HepG2 (cell line): Measurements from ENCODE around the gene TRAIP. TPM values are rescaled to one million over a fixed set of nuclear protein-coding genes. Genes with fewer than 3 reads are reported as not detected.

Source experiments
- ATAC-seq: fragments of 200-7000 bp; cut with Tn5 transposase; 3 replicates; pipeline ENCODE4 v1.9.1; 2020; ENCODE audit warnings: mild to moderate bottlenecking, moderate library complexity
- BruUV-seq: library from RNA; stranded (reverse); fragments of 400-500 nt; replicated peaks from 2 replicates; lab custom pipeline; 2021; lab: Mats Ljungman, UMichigan
- CTCF ChIA-PET: fragments of 300-600 bp; formaldehyde crosslinking; extraction: SDS; loops from one replicate; lab custom pipeline; 2021; ENCODE audit warnings: low total read pairs, inconsistent platforms, low intra/inter-chr PET ratio; lab: Yijun Ruan, JAX
- POLR2A ChIA-PET: fragments of 350-600 bp; sonication (Branson Sonifier 250); formaldehyde crosslinking; loops from one replicate; lab custom pipeline; 2020; ENCODE audit warnings: antibody characterized with exemption, inconsistent platforms; lab: Yijun Ruan, JAX
- DNase-seq: peaks from one replicate; pipeline ENCODE4 v3.0.0-alpha.2; 2015; ENCODE audit warnings: low spot score
- FAIRE-seq: peaks from 3 replicates; lab custom pipeline; 2011; peaks lifted over from hg19 to GRCh38; lab: Jason Lieb, UNC
- H2AFZ ChIP-seq: one replicate; pipeline ENCODE4 v1.6.1; 2011; ENCODE audit warnings: low read length, inconsistent platforms
- H3K27ac ChIP-seq: fragments of 300-600 bp; 3 replicates; pipeline ENCODE4 v1.8.0; 2011; ENCODE audit warnings: mixed run types, mild to moderate bottlenecking, mixed read lengths, low read length, inconsistent platforms; ENCODE audit not compliant: insufficient read depth; ENCODE audit errors: extremely low read length
- H3K27me3 ChIP-seq, 2 experiments: fragments of 200-600 bp in 1 of 2; 2 replicates in 1 of 2; 3 replicates in 1 of 2; pipeline versions ENCODE4 v1.6.0 to v1.8.0; 2011; ENCODE audit warnings: low read length in 2 of 2, mild to moderate bottlenecking in 2 of 2, moderate library complexity in 2 of 2, inconsistent platforms in 1 of 2; ENCODE audit not compliant: insufficient read depth in 2 of 2, control insufficient read depth in 1 of 2
- H3K36me3 ChIP-seq, 2 experiments: fragments of 200-600 bp in 1 of 2; replicated peaks in 1 of 2; 2 replicates in 1 of 2; 3 replicates in 1 of 2; pipeline versions ENCODE4 v1.5.1 to v1.8.0; 2011; ENCODE audit warnings: low read length in 2 of 2, inconsistent platforms in 1 of 2; ENCODE audit not compliant: insufficient read depth in 2 of 2, control insufficient read depth in 1 of 2
- H3K4me1 ChIP-seq: 2 replicates; pipeline ENCODE4 v1.5.1; 2012; ENCODE audit warnings: low read length, inconsistent platforms; ENCODE audit not compliant: insufficient read depth
- H3K4me2 ChIP-seq: 2 replicates; pipeline ENCODE4 v1.6.0; 2011; ENCODE audit warnings: low read depth, low read length, inconsistent platforms
- H3K4me3 ChIP-seq, 3 experiments: fragments of 200-600 bp in 1 of 3; sonication (generic), shearing (Covaris generic) in 1 of 3; replicated peaks in 1 of 3; 2 replicates each; pipeline ENCODE4 v1.5.1; 2011 to 2016; ENCODE audit warnings: low read length in 3 of 3, inconsistent platforms in 2 of 3, low read depth in 2 of 3, mild to moderate bottlenecking in 2 of 3, control low read depth in 1 of 3, mixed read lengths in 1 of 3; ENCODE audit not compliant: insufficient read depth in 1 of 3
- H3K79me2 ChIP-seq: one replicate; pipeline ENCODE4 v1.6.1; 2011; ENCODE audit warnings: low read length, inconsistent platforms; ENCODE audit not compliant: insufficient read depth
- H3K9ac ChIP-seq: 2 replicates; pipeline ENCODE4 v1.6.0; 2011; ENCODE audit warnings: mild to moderate bottlenecking, low read depth, low read length, inconsistent platforms; ENCODE audit not compliant: insufficient read depth
- H3K9me3 ChIP-seq: 2 replicates; pipeline ENCODE4 v1.5.1; 2012; ENCODE audit warnings: mild to moderate bottlenecking, low read length
- H4K20me1 ChIP-seq: 2 replicates; pipeline ENCODE4 v1.6.0; 2011; ENCODE audit warnings: inconsistent platforms, mild to moderate bottlenecking, low read length, moderate library complexity; ENCODE audit not compliant: insufficient read depth
- ATAD3A ChIP-seq: sonication (generic); formaldehyde crosslinking; IDR thresholded peaks from 2 replicates; pipeline ENCODE4 v1.4.0; 2020; ENCODE audit warnings: missing genetic modification reagents
- CENPX ChIP-seq: sonication (generic); formaldehyde crosslinking; IDR thresholded peaks from 2 replicates; pipeline ENCODE4 v1.9.0; 2021; ENCODE audit warnings: mild to moderate bottlenecking, missing genetic modification reagents, moderate library complexity
- FOXJ3 ChIP-seq: sonication (generic); formaldehyde crosslinking; IDR thresholded peaks from 2 replicates; pipeline ENCODE4 v1.4.0; 2020; ENCODE audit warnings: missing genetic modification reagents, mild to moderate bottlenecking, borderline replicate concordance
- HNF4A ChIP-seq: sonication (generic); formaldehyde crosslinking; IDR thresholded peaks from 2 replicates; pipeline ENCODE4 v1.4.0; 2020; ENCODE audit warnings: missing genetic modification reagents
- NFYB ChIP-seq: sonication (generic); formaldehyde crosslinking; IDR thresholded peaks from 2 replicates; pipeline ENCODE4 v1.4.0; 2020; ENCODE audit warnings: missing genetic modification reagents
- NR2F1 ChIP-seq, 2 experiments: fragments of 450-650 bp in 1 of 2; formaldehyde crosslinking in 1 of 2; IDR thresholded peaks; 2 replicates each; pipeline versions ENCODE4 v1.5.0 to v1.6.1; 2016 to 2020; ENCODE audit warnings: mild to moderate bottlenecking in 1 of 2, missing compliant biosample characterization in 1 of 2, missing genetic modification reagents in 1 of 2, moderate library complexity in 1 of 2
- PRMT3 ChIP-seq: sonication (generic); formaldehyde crosslinking; IDR thresholded peaks from 2 replicates; pipeline ENCODE4 v1.8.1; 2022; ENCODE audit warnings: low read depth, mild to moderate bottlenecking, moderate library complexity, missing genetic modification reagents, borderline replicate concordance
- RARA ChIP-seq: IDR thresholded peaks from 2 replicates; pipeline ENCODE4 v1.6.1; 2016; ENCODE audit warnings: missing genetic modification reagents, missing compliant biosample characterization
- RXRB ChIP-seq: IDR thresholded peaks from 2 replicates; pipeline ENCODE4 v1.6.1; 2016; ENCODE audit warnings: borderline replicate concordance, missing genetic modification reagents, missing compliant biosample characterization
- SALL2 ChIP-seq: sonication (generic); formaldehyde crosslinking; IDR thresholded peaks from 2 replicates; pipeline ENCODE4 v1.8.1; 2023; ENCODE audit warnings: mild to moderate bottlenecking, missing genetic modification reagents, inconsistent platforms
- SRF ChIP-seq: IDR thresholded peaks from 2 replicates; pipeline ENCODE4 v1.6.1; 2011; ENCODE audit warnings: mild to moderate bottlenecking, low read depth, low read length, moderate library complexity
- THRA ChIP-seq: sonication (generic); formaldehyde crosslinking; IDR thresholded peaks from 2 replicates; pipeline ENCODE4 v1.4.0; 2020; ENCODE audit warnings: missing genetic modification reagents, borderline replicate concordance
- ZBTB20 ChIP-seq: sonication (generic); formaldehyde crosslinking; IDR thresholded peaks from 2 replicates; pipeline ENCODE4 v1.8.1; 2023; ENCODE audit warnings: missing genetic modification reagents, low read depth, mild to moderate bottlenecking, borderline replicate concordance
- ZNF451 ChIP-seq: sonication (generic); formaldehyde crosslinking; IDR thresholded peaks from 2 replicates; pipeline ENCODE4 v1.5.0; 2020; ENCODE audit warnings: mild to moderate bottlenecking, missing genetic modification reagents
- ZNF607 ChIP-seq: sonication (generic); formaldehyde crosslinking; IDR thresholded peaks from 2 replicates; pipeline ENCODE4 v1.5.1; 2020; ENCODE audit warnings: missing genetic modification reagents, mild to moderate bottlenecking, borderline replicate concordance
- ZSCAN20 ChIP-seq: sonication (generic); formaldehyde crosslinking; IDR thresholded peaks from 2 replicates; pipeline ENCODE4 v1.4.0; 2020; ENCODE audit warnings: missing genetic modification reagents, mild to moderate bottlenecking, borderline replicate concordance
- ZUFSP ChIP-seq: sonication (generic); formaldehyde crosslinking; IDR thresholded peaks from 2 replicates; pipeline ENCODE4 v1.9.0; 2021; ENCODE audit warnings: missing genetic modification reagents, mild to moderate bottlenecking, borderline replicate concordance
- WGBS: methylation state at CpG from one replicate; pipeline ENCODE4 v1.1.6; 2017; ENCODE audit warnings: low lambda C conversion rate; 5-methylcytosine and 5-hydroxymethylcytosine counted together
- in situ Hi-C: cut with HindIII; loops from 2 replicates; pipeline ENCODE4 v1.10.0; 2017; ENCODE audit warnings: low pct_unique_long_range_greater_than_20kb; ENCODE audit not compliant: extremely low pct_ligation_motif_present
- intact Hi-C: fragments of 100-400 bp; cut with micrococcal nuclease; formaldehyde crosslinking; loops from one replicate; pipeline ENCODE4 v1.10.0; 2022; ENCODE audit not compliant: unreplicated experiment
- polyA plus RNA-seq, 8 experiments: library from polyadenylated mRNA; depleted of rRNA in 3 of 8; stranded (reverse) in 7 of 8; unstranded in 1 of 8; fragments of >200 nt; fragmentation: Illumina TruSeq in 4 of 8; extraction: Trizol in 4 of 8; gene quantifications; 2 replicates each; pipeline versions ENCODE4 v1.2.1 to v1.2.3, GENCODE V29; 2011 to 2016; ENCODE audit warnings: low read depth in 4 of 8, missing spikeins in 1 of 8, mixed read lengths in 1 of 8; ENCODE audit not compliant: insufficient read depth in 1 of 8
- total RNA-seq, 5 experiments: library from RNA; depleted of rRNA; stranded (reverse); fragments of >200 nt; fragmentation: Illumina TruSeq; extraction: Trizol; gene quantifications; 2 replicates each; pipeline ENCODE4 v1.2.3, GENCODE V29; 2016; ENCODE audit warnings: low read depth in 1 of 5

The TRAIP gene
- total and polyA plus RNA-seq, 2 of the 13 experiments (the other 11 are each of a cell fraction or from before 2014, with no cell fraction given): 13.9 to 23.9 TPM

GRCh38 chr3:49794431-49794830, 61.9 kb downstream of the TRAIP start (continued):
- no peak for TF ChIP-seq CENPX
- no peak for TF ChIP-seq ATAD3A (CRISPR knock-in tag)
- no peak for TF ChIP-seq ZNF451 (CRISPR knock-in tag)
- TF ChIP-seq SRF: no peak
- TF ChIP-seq SALL2 (CRISPR knock-in tag): no peak

- DNase-seq (no peak), FAIRE-seq (no peak)
- CTCF ChIA-PET: no interaction called here
- no TSS peak for BruUV-seq
- H3K36me3 ChIP-seq: no peaks in the 10 kb centered on the region
- H4K20me1 ChIP-seq: no peaks in the 10 kb centered on the region
- no peak overlapping the region for H3K27ac ChIP-seq
- TF ChIP-seq THRA (CRISPR knock-in tag) (peak; percentile 77; the same call in 1 of the 2 replicates), FOXJ3 (CRISPR knock-in tag) (no peak), RARA (CRISPR knock-in tag) (peak; percentile 58), HNF4A (CRISPR knock-in tag) (peak; percentile 58), NR2F1 (CRISPR knock-in tag; IDR thresholded peaks at IDR 0.05) (peak in 1 of 2 experiments; percentile 29; a peak in 1 of 4 replicates), PRMT3 (CRISPR knock-in tag) (no peak), RXRB (CRISPR knock-in tag) (peak; percentile 24; the same call in 1 of the 2 replicates), ZNF607 (no peak), ZBTB20 (no peak), NFYB (CRISPR knock-in tag) (no peak), ZUFSP (CRISPR knock-in tag) (no peak), ZSCAN20 (no peak)
- TF ChIP-seq, all 625 proteins: peak for 5
- intact Hi-C loops: no loop called here
- Histone ChIP-seq H3K4me1 (peaks cover 38% of the 10 kb centered on the region), H2AFZ (no peak overlapping the region), H3K4me2 (no peak overlapping the region), H3K9me3 (no peaks in the 10 kb centered on the region), H3K4me3 (no peak overlapping the region), H3K27me3 (peaks cover 0 to 1% of the 10 kb centered on the region in 2 experiments; a peak in 1 of 5 replicates), H3K79me2 (no peaks in the 10 kb centered on the region), H3K9ac (no peak overlapping the region)
- 74% methylated on average over 8 of the region's 13 CpGs for WGBS
- POLR2A ChIA-PET: no interaction called here
- in situ Hi-C loops: no loop called here
- no peak for ATAC-seq
These were observed 62.8 kb downstream of the TRAIP start for GRCh38 chr3:49793486-49794085.
